MM.1S (cell line): ENCODE measurements around the gene TMPRSS12.

Experiments used
- CTCF ChIP-seq: fragments of 300-600 bp; sonication (generic); IDR thresholded peaks from 2 replicates; pipeline ENCODE4 v1.5.1; 2016; ENCODE audit warnings: antibody characterized with exemption, low read length, mixed read lengths
- EZH2phosphoT487 ChIP-seq: fragments of 300-600 bp; sonication (generic); IDR thresholded peaks from 2 replicates; pipeline ENCODE4 v1.6.1; 2018; ENCODE audit warnings: antibody characterized with exemption, low read length

GRCh38 chr12:50913224-50913623 lies 70.5 kb downstream of the TMPRSS12 start:
- no peak for TF ChIP-seq CTCF
- no peak for TF ChIP-seq EZH2phosphoT487
